HEK293 (cell line): ENCODE results near the gene SPX.

Experiments used
- CTCF ChIA-PET: fragments of 350-600 bp; formaldehyde crosslinking; extraction: SDS; loops from one replicate; lab custom pipeline; 2021; ENCODE audit warnings: antibody characterized with exemption; lab: Yijun Ruan, JAX
- POLR2A ChIA-PET: fragments of 300-600 bp; formaldehyde crosslinking; extraction: SDS; loops from one replicate; lab custom pipeline; 2020; ENCODE audit warnings: antibody characterized with exemption, inconsistent platforms; lab: Yijun Ruan, JAX
- H3K27ac ChIP-seq: fragments of 200-500 bp; sonication (Bioruptor generic); 2 replicates; pipeline ENCODE4 v1.5.1; 2014; ENCODE audit warnings: low read depth, low read length, control low read depth, inconsistent platforms; ENCODE audit errors: extremely low read depth
- H3K36me3 ChIP-seq, 2 experiments: fragments of 200-500 bp in 1 of 2; sonication (Bioruptor generic) in 1 of 2; 1 replicate in 1 of 2; 2 replicates in 1 of 2; pipeline ENCODE4 v1.5.1; 2014 to 2017; ENCODE audit warnings: inconsistent platforms in 2 of 2, low read length in 2 of 2; ENCODE audit not compliant: control insufficient read depth in 2 of 2, insufficient read depth in 1 of 2
- H3K4me1 ChIP-seq: fragments of 200-500 bp; sonication (Bioruptor generic); 2 replicates; pipeline ENCODE4 v1.5.1; 2014; ENCODE audit warnings: mild to moderate bottlenecking, low read length, inconsistent platforms; ENCODE audit not compliant: control insufficient read depth, insufficient read depth
- H3K4me3 ChIP-seq: 2 replicates; pipeline ENCODE4 v1.5.1; 2011; ENCODE audit warnings: low read depth, mild to moderate bottlenecking, control low read depth, low read length, moderate library complexity
- H3K9me3 ChIP-seq: fragments of 200-500 bp; sonication (Bioruptor generic); 2 replicates; pipeline ENCODE4 v1.5.1; 2014; ENCODE audit warnings: low read depth, low read length, inconsistent platforms; ENCODE audit not compliant: control insufficient read depth, insufficient read depth
- BCL11A ChIP-seq: fragments of 450-650 bp; formaldehyde crosslinking; IDR thresholded peaks from 2 replicates; pipeline ENCODE4 v1.5.1; 2016; ENCODE audit warnings: low read depth, missing biosample characterization, missing genetic modification characterization
- GLIS1 ChIP-seq: fragments of 450-650 bp; formaldehyde crosslinking; IDR thresholded peaks from 2 replicates; pipeline ENCODE4 v1.5.1; 2016; ENCODE audit warnings: missing biosample characterization, missing genetic modification characterization
- HOXA7 ChIP-seq: sonication (generic); formaldehyde crosslinking; IDR thresholded peaks from 2 replicates; pipeline ENCODE4 v1.8.1; 2022; ENCODE audit warnings: missing genetic modification reagents, borderline replicate concordance
- IKZF3 ChIP-seq: fragments of 450-650 bp; IDR thresholded peaks from 2 replicates; pipeline ENCODE4 v1.5.0; 2018; ENCODE audit warnings: missing biosample characterization, mild to moderate bottlenecking, missing genetic modification characterization, moderate library complexity
- KLF8 ChIP-seq: fragments of 450-650 bp; formaldehyde crosslinking; IDR thresholded peaks from 2 replicates; pipeline ENCODE4 v1.5.1; 2016; ENCODE audit warnings: missing biosample characterization, missing genetic modification characterization
- SCRT1 ChIP-seq: fragments of 450-650 bp; formaldehyde crosslinking; IDR thresholded peaks from 2 replicates; pipeline ENCODE4 v1.5.1; 2016; ENCODE audit warnings: missing biosample characterization, missing genetic modification characterization, borderline replicate concordance
- SCRT2 ChIP-seq: fragments of 450-650 bp; formaldehyde crosslinking; IDR thresholded peaks from 2 replicates; pipeline ENCODE4 v1.5.1; 2016; ENCODE audit warnings: missing biosample characterization, missing genetic modification characterization
- ZBTB10 ChIP-seq: fragments of 450-650 bp; formaldehyde crosslinking; IDR thresholded peaks from 2 replicates; pipeline ENCODE4 v1.5.1; 2016; ENCODE audit warnings: missing biosample characterization, missing genetic modification characterization
- ZNF10 ChIP-seq: fragments of 450-650 bp; formaldehyde crosslinking; IDR thresholded peaks from 2 replicates; pipeline ENCODE4 v1.5.1; 2017; ENCODE audit warnings: missing biosample characterization, missing genetic modification characterization
- ZNF114 ChIP-seq: fragments of 450-650 bp; formaldehyde crosslinking; IDR thresholded peaks from 2 replicates; pipeline ENCODE4 v1.5.0; 2017; ENCODE audit warnings: missing biosample characterization, missing genetic modification characterization
- ZNF302 ChIP-seq: fragments of 450-650 bp; formaldehyde crosslinking; IDR thresholded peaks from 2 replicates; pipeline ENCODE4 v1.5.1; 2016; ENCODE audit warnings: missing biosample characterization, missing genetic modification characterization, low read depth
- ZNF335 ChIP-seq: fragments of 450-650 bp; formaldehyde crosslinking; conservative IDR thresholded peaks from 2 replicates; pipeline ENCODE4 v1.5.1; 2016; ENCODE audit warnings: missing biosample characterization, missing genetic modification characterization
- ZNF341 ChIP-seq: fragments of 450-650 bp; formaldehyde crosslinking; IDR thresholded peaks from 2 replicates; pipeline ENCODE4; 2016; ENCODE audit warnings: low read depth, missing biosample characterization, missing genetic modification characterization
- ZNF362 ChIP-seq: fragments of 450-650 bp; formaldehyde crosslinking; IDR thresholded peaks from 2 replicates; pipeline ENCODE4 v1.5.1; 2016; ENCODE audit warnings: missing biosample characterization, missing genetic modification characterization
- ZNF366 ChIP-seq: fragments of 450-650 bp; formaldehyde crosslinking; conservative IDR thresholded peaks from 2 replicates; pipeline ENCODE4 v1.5.1; 2016; ENCODE audit warnings: missing biosample characterization, missing genetic modification characterization
- ZNF394 ChIP-seq: fragments of 450-650 bp; formaldehyde crosslinking; IDR thresholded peaks from 2 replicates; pipeline ENCODE4 v1.5.1; 2016; ENCODE audit warnings: missing biosample characterization, missing genetic modification characterization, mild to moderate bottlenecking, moderate library complexity, borderline replicate concordance
- ZNF585B ChIP-seq: fragments of 450-650 bp; formaldehyde crosslinking; IDR thresholded peaks from 2 replicates; pipeline ENCODE4 v1.5.1; 2016; ENCODE audit warnings: missing biosample characterization, missing genetic modification characterization
- ZNF664 ChIP-seq: fragments of 450-650 bp; formaldehyde crosslinking; IDR thresholded peaks from 2 replicates; pipeline ENCODE4 v1.5.1; 2016; ENCODE audit warnings: missing biosample characterization, missing genetic modification characterization
- ZNF677 ChIP-seq: fragments of 450-650 bp; IDR thresholded peaks from 2 replicates; pipeline ENCODE4 v1.5.0; 2018; ENCODE audit warnings: missing biosample characterization, mild to moderate bottlenecking, missing genetic modification characterization, moderate library complexity
- ZNF768 ChIP-seq: fragments of 450-650 bp; formaldehyde crosslinking; IDR thresholded peaks from 2 replicates; pipeline ENCODE4 v1.5.1; 2018; ENCODE audit warnings: missing biosample characterization, mild to moderate bottlenecking, missing genetic modification characterization
- ZNF830 ChIP-seq: fragments of 450-650 bp; IDR thresholded peaks from 2 replicates; pipeline ENCODE4 v1.5.0; 2018; ENCODE audit warnings: missing biosample characterization, missing genetic modification characterization, low read depth, mild to moderate bottlenecking, moderate library complexity

The SPX gene

GRCh38 chr12:21485998-21486397 is 40.1 kb upstream of the SPX start:
- no peak overlapping the region for H3K27ac ChIP-seq
- no peak for TF ChIP-seq KLF8 (tag by site-specific recombination)
- no peak for TF ChIP-seq BCL11A (tag by site-specific recombination)
- no peak for TF ChIP-seq ZNF341 (tag by site-specific recombination)
- TF ChIP-seq ZNF830 (tag by site-specific recombination): no peak
- no peak for TF ChIP-seq ZNF585B
- TF ChIP-seq ZNF366 (tag by site-specific recombination): no peak
- TF ChIP-seq ZNF677 (tag by site-specific recombination): no peak
- no peak for TF ChIP-seq ZNF664 (tag by site-specific recombination)
- no peak for TF ChIP-seq ZBTB10
- no peak for TF ChIP-seq IKZF3 (tag by site-specific recombination)
- no peak for TF ChIP-seq GLIS1
- TF ChIP-seq ZNF302 (tag by site-specific recombination): no peak
- TF ChIP-seq ZNF768: no peak
- TF ChIP-seq ZNF362: no peak
- TF ChIP-seq HOXA7: no peak
- TF ChIP-seq ZNF394: no peak
- H3K36me3 ChIP-seq: peaks cover 20 to 53% of the 10 kb centered on the region in 2 experiments
- no peaks in the 10 kb centered on the region for H3K9me3 ChIP-seq
- ChIA-PET CTCF (no interaction called here), POLR2A (no interaction called here)
- H3K4me1 ChIP-seq: no peaks in the 10 kb centered on the region
- H3K4me3 ChIP-seq: no peak overlapping the region

GRCh38 chr12:21499765-21500164 is 26.3 kb upstream of the SPX start:
- Histone ChIP-seq H3K27ac (no peak overlapping the region), H3K4me1 (peaks cover 11% of the 10 kb centered on the region), H3K4me3 (no peak overlapping the region)
- TF ChIP-seq SCRT1 (tag by site-specific recombination): peak; percentile 97
- TF ChIP-seq SCRT2 (tag by site-specific recombination): peak; percentile 97
- no peak for TF ChIP-seq ZNF10 (tag by site-specific recombination)
- TF ChIP-seq, all 188 proteins: peak for 2
- POLR2A ChIA-PET: no interaction called here
- Histone ChIP-seq H3K9me3 (no peaks in the 10 kb centered on the region), H3K36me3 (peaks cover 8 to 42% of the 10 kb centered on the region in 2 experiments; a peak in 2 of 3 replicates)
- CTCF ChIA-PET: no interaction called here

GRCh38 chr12:21500786-21501257 is 25.3 kb upstream of the SPX start:
- no peaks in the 10 kb centered on the region for H3K9me3 ChIP-seq
- ChIA-PET POLR2A (interaction anchor here (1.0 to 2.1 kb wide), 6 partner anchors 26 to 166 kb away, joined by 3 to 13 read pairs (median 4); partner anchors contain the start of genes LDHB, PYROXD1 and SPX), CTCF (interaction anchor here (1.0 kb wide), 1 partner anchor 252 kb away, joined by 5 read pairs; no protein-coding TSS in a partner anchor)
- H3K27ac ChIP-seq: peak overlapping the region; percentile 67; the same call in 1 of the 2 replicates
- H3K4me3 ChIP-seq: peak overlapping the region; percentile 44
- TF ChIP-seq ZNF335 (peak; percentile 6), ZNF114 (tag by site-specific recombination) (no peak)
- peaks cover 8 to 34% of the 10 kb centered on the region in 2 experiments; a peak in 2 of 3 replicates for H3K36me3 ChIP-seq
- H3K4me1 ChIP-seq: peaks cover 11% of the 10 kb centered on the region
